Astrocyte (in vitro differentiated cells and primary cell): ENCODE results near the gene PSD4. TPM values are rescaled to one million over a fixed set of nuclear protein-coding genes. Genes with fewer than 3 reads are reported as not detected.

Experiments used
- DNase-seq: peaks from one replicate; pipeline ENCODE4 v3.0.0-alpha.2; 2010; ENCODE audit warnings: low read depth
- FAIRE-seq: peaks from 2 replicates; lab custom pipeline; 2011; peaks lifted over from hg19 to GRCh38; lab: Jason Lieb, UNC
- H2AFZ ChIP-seq: 2 replicates; pipeline ENCODE4 v1.6.0; 2012; ENCODE audit warnings: low read depth, low read length, inconsistent platforms
- H3K27ac ChIP-seq: 2 replicates; pipeline ENCODE4 v1.5.1; 2011; ENCODE audit warnings: low read depth, low read length, inconsistent platforms
- H3K27me3 ChIP-seq: 2 replicates; pipeline ENCODE4 v1.6.0; 2011; ENCODE audit warnings: low read length, inconsistent platforms; ENCODE audit not compliant: insufficient read depth
- H3K36me3 ChIP-seq: 2 replicates; pipeline ENCODE4 v1.5.1; 2011; ENCODE audit warnings: low read length, inconsistent platforms; ENCODE audit not compliant: insufficient read depth
- H3K4me1 ChIP-seq: 2 replicates; pipeline ENCODE4 v1.5.1; 2011; ENCODE audit warnings: low read length, inconsistent platforms; ENCODE audit not compliant: insufficient read depth
- H3K4me2 ChIP-seq: 2 replicates; pipeline ENCODE4 v1.6.0; 2012; ENCODE audit warnings: low read length, inconsistent platforms
- H3K4me3 ChIP-seq: 2 replicates; pipeline ENCODE4 v1.5.1; 2011; ENCODE audit warnings: low read depth, mild to moderate bottlenecking, low read length, inconsistent platforms; ENCODE audit not compliant: insufficient read depth
- H3K79me2 ChIP-seq: 2 replicates; pipeline ENCODE4 v1.6.0; 2012; ENCODE audit warnings: mild to moderate bottlenecking, low read length, inconsistent platforms; ENCODE audit not compliant: insufficient read depth
- H3K9ac ChIP-seq: 2 replicates; pipeline ENCODE4 v1.6.0; 2012; ENCODE audit warnings: mild to moderate bottlenecking, low read length, inconsistent platforms
- H3K9me3 ChIP-seq: 2 replicates; pipeline ENCODE4 v1.5.1; 2012; ENCODE audit warnings: low read depth, mild to moderate bottlenecking, low read length, inconsistent platforms; ENCODE audit not compliant: insufficient read depth
- H4K20me1 ChIP-seq: 2 replicates; pipeline ENCODE4 v1.6.0; 2012; ENCODE audit warnings: low read length, inconsistent platforms; ENCODE audit not compliant: insufficient read depth
- H3K27ac Mint-ChIP-seq: one replicate; pipeline ENCODE4 v1.8.0; 2021; ENCODE audit warnings: mild to moderate bottlenecking, mixed read lengths; ENCODE audit not compliant: unreplicated experiment
- H3K27me3 Mint-ChIP-seq: one replicate; pipeline ENCODE4 v1.8.0; 2021; ENCODE audit warnings: low read depth, mixed read lengths; ENCODE audit not compliant: unreplicated experiment
- H3K36me3 Mint-ChIP-seq: one replicate; pipeline ENCODE4 v1.8.0; 2021; ENCODE audit warnings: low read depth, mixed read lengths; ENCODE audit not compliant: unreplicated experiment
- H3K4me1 Mint-ChIP-seq: one replicate; pipeline ENCODE4 v1.8.0; 2021; ENCODE audit warnings: low read depth, mixed read lengths; ENCODE audit not compliant: unreplicated experiment
- H3K4me3 Mint-ChIP-seq: one replicate; pipeline ENCODE4 v1.8.0; 2021; ENCODE audit warnings: mild to moderate bottlenecking, moderate library complexity, mixed read lengths; ENCODE audit not compliant: unreplicated experiment
- H3K9me3 Mint-ChIP-seq: one replicate; pipeline ENCODE4 v1.8.0; 2021; ENCODE audit warnings: mild to moderate bottlenecking, mixed read lengths; ENCODE audit not compliant: unreplicated experiment
- EZH2 ChIP-seq: IDR thresholded peaks from 2 replicates; pipeline ENCODE4 v1.6.1; 2012; ENCODE audit warnings: mild to moderate bottlenecking, low read length, inconsistent platforms; ENCODE audit not compliant: insufficient read depth
- total RNA-seq: library from RNA; stranded (reverse); gene quantifications from 2 replicates; pipeline ENCODE4 v1.2.1, GENCODE V29; 2021
- TF ChIP-seq, protein P1 (sequence below): IDR thresholded peaks from 2 replicates; pipeline ENCODE4 v1.5.1; 2011; ENCODE audit warnings: low read depth, mild to moderate bottlenecking, inconsistent platforms, low read length, moderate library complexity; ENCODE audit not compliant: insufficient read depth

PSD4 gene
- total RNA-seq, 1 donor from 2014 or later, result 4.0 TPM

DNA sequence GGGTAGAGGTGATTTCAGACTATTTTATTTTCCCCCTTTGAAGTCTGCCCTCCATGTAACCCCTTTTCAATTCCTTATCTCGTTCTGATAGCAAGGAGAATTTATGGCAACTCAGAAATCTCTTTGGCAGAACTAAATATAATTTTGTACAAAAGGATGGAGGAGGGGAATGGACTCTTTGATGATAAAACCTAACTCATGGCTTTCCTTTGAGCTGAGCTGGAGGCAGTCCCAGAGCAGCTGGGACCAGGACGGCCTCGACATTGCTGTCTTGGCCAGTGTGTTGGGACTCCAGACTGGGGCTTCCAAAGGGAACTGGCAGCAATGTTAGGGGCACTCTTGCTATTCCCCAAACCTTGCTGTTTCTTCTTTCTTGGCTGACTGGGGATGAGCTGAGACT is 57.3 kb downstream of the PSD4 start:
- no peaks in the 10 kb centered on the region for H4K20me1 ChIP-seq
- H3K36me3 ChIP-seq, result no peaks in the 10 kb centered on the region
- Mint-ChIP-seq H3K9me3 (no peaks in the 10 kb centered on the region), H3K4me1 (peaks cover 14% of the 10 kb centered on the region), H3K27me3 (peaks cover 7% of the 10 kb centered on the region), H3K27ac (no peak overlapping the region), H3K4me3 (no peak overlapping the region), H3K36me3 (no peaks in the 10 kb centered on the region)
- no peak overlapping the region for H3K4me3 ChIP-seq
- no peaks in the 10 kb centered on the region for H3K9me3 ChIP-seq
- DNase-seq (no peak), FAIRE-seq (no peak)
- no peak overlapping the region for H2AFZ ChIP-seq
- H3K27me3 ChIP-seq, result no peaks in the 10 kb centered on the region
- H3K27ac ChIP-seq, result no peak overlapping the region
- TF ChIP-seq EZH2, result no peak
- TF ChIP-seq, protein P1, sequence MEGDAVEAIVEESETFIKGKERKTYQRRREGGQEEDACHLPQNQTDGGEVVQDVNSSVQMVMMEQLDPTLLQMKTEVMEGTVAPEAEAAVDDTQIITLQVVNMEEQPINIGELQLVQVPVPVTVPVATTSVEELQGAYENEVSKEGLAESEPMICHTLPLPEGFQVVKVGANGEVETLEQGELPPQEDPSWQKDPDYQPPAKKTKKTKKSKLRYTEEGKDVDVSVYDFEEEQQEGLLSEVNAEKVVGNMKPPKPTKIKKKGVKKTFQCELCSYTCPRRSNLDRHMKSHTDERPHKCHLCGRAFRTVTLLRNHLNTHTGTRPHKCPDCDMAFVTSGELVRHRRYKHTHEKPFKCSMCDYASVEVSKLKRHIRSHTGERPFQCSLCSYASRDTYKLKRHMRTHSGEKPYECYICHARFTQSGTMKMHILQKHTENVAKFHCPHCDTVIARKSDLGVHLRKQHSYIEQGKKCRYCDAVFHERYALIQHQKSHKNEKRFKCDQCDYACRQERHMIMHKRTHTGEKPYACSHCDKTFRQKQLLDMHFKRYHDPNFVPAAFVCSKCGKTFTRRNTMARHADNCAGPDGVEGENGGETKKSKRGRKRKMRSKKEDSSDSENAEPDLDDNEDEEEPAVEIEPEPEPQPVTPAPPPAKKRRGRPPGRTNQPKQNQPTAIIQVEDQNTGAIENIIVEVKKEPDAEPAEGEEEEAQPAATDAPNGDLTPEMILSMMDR, result no peak
- no peak overlapping the region for H3K4me2 ChIP-seq
- no peak overlapping the region for H3K9ac ChIP-seq
- no peaks in the 10 kb centered on the region for H3K79me2 ChIP-seq
- H3K4me1 ChIP-seq, result peaks cover 9% of the 10 kb centered on the region

DNA sequence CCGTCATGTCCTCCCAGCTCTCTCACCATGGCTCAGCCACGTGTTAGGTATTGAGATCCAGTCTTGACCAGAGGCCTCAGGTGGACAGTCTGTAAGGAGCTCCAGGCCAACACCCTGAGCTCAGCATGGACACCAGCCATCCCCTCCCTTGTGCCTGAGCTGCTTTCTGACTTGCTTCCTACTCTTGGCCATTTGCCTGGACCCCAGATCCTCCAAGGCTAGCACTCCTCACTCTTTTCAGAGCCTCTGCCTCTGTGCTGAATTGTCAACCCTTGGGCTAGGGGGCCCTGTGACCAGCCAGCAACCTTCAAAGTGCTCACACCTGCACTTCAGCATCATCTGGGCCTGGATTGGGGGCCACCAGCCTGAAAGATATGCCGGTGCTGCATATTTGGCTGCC is 58.4 kb downstream of the PSD4 start:
- no peak overlapping the region for H3K4me3 Mint-ChIP-seq
- TF ChIP-seq, protein P1, result no peak
- TF ChIP-seq EZH2, result no peak
- Histone ChIP-seq H3K4me1 (peaks cover 6% of the 10 kb centered on the region), H3K27ac (no peak overlapping the region), H3K27me3 (no peaks in the 10 kb centered on the region), H3K36me3 (no peaks in the 10 kb centered on the region), H3K9ac (no peak overlapping the region), H3K9me3 (no peaks in the 10 kb centered on the region), H2AFZ (no peak overlapping the region), H4K20me1 (no peaks in the 10 kb centered on the region), H3K4me3 (no peak overlapping the region), H3K4me2 (no peak overlapping the region), H3K79me2 (no peaks in the 10 kb centered on the region)
- H3K27ac Mint-ChIP-seq, result no peak overlapping the region
- FAIRE-seq (no peak), DNase-seq (no peak)
- H3K36me3 Mint-ChIP-seq, result no peaks in the 10 kb centered on the region
- no peaks in the 10 kb centered on the region for H3K9me3 Mint-ChIP-seq
- H3K4me1 Mint-ChIP-seq, result peaks cover 10% of the 10 kb centered on the region
- H3K27me3 Mint-ChIP-seq, result peaks cover 7% of the 10 kb centered on the region

DNA sequence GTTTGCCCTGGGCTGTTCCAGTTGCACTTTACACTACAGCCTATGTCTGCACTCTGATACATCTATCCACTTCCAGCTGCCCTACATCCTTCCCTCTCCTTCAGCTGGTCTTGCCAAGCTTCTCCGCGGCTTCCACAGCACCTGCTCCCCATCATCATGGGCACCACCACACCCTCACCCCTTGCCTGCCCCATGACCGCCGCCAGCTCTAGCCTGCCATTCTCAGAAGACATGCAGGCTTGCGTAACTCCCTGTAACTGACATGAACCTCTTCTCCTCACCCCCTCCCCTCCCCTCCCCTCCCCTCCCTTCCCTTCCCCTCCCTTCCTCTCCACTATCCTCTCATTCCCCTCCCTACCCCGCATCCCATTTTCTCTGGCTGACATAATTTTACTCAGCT is 59.0 kb downstream of the PSD4 start:
- no peak for DNase-seq
- no peaks in the 10 kb centered on the region for H3K36me3 Mint-ChIP-seq

More for the DNA sequence above, 59.0 kb downstream of the PSD4 start:
- peaks cover 7% of the 10 kb centered on the region for H3K27me3 Mint-ChIP-seq
- peaks cover 7% of the 10 kb centered on the region for H3K4me1 Mint-ChIP-seq
- H3K9me3 Mint-ChIP-seq, result no peaks in the 10 kb centered on the region
- Histone ChIP-seq H3K4me1 (peaks cover 6% of the 10 kb centered on the region), H3K27me3 (no peaks in the 10 kb centered on the region), H3K27ac (no peak overlapping the region), H3K36me3 (no peaks in the 10 kb centered on the region), H3K4me3 (no peak overlapping the region), H4K20me1 (no peaks in the 10 kb centered on the region), H3K9ac (no peak overlapping the region), H3K4me2 (no peak overlapping the region), H3K79me2 (no peaks in the 10 kb centered on the region), H2AFZ (no peak overlapping the region), H3K9me3 (no peaks in the 10 kb centered on the region)
- FAIRE-seq, result no peak
- TF ChIP-seq EZH2, result no peak
- TF ChIP-seq, protein P1, result no peak
- H3K4me3 Mint-ChIP-seq, result no peak overlapping the region
- H3K27ac Mint-ChIP-seq, result no peak overlapping the region
